NCI-H187 treated with DMSO at 0.1 percent for 48 hours (cell line): ENCODE measurements around the gene ERMP1.

Experiments used
- DNase-seq: peaks from one replicate; lab custom pipeline; 2025; lab: John Stamatoyannopoulos, UW

The ERMP1 gene

GRCh38 chr9:5852987-5853386, 20.1 kb upstream of the ERMP1 start:
- no peak for DNase-seq

GRCh38 chr9:5851445-5851844, 18.5 kb upstream of the ERMP1 start:
- no peak for DNase-seq

- no peak for DNase-seq
Observed at GRCh38 chr9:5850724-5851122, 17.8 kb upstream of the ERMP1 start.

GRCh38 chr9:5848372-5848882, 15.5 kb upstream of the ERMP1 start:
- no peak for DNase-seq

GRCh38 chr9:5846501-5846921, 13.6 kb upstream of the ERMP1 start:
- no peak for DNase-seq

GRCh38 chr9:5846096-5846495, 13.2 kb upstream of the ERMP1 start:
- DNase-seq, result no peak

GRCh38 chr9:5845157-5845531, 12.2 kb upstream of the ERMP1 start:
- DNase-seq, result no peak

- no peak for DNase-seq
Observed at GRCh38 chr9:5843794-5844471, 11.0 kb upstream of the ERMP1 start.

GRCh38 chr9:5842929-5843793, 10.2 kb upstream of the ERMP1 start:
- DNase-seq, result no peak

- no peak for DNase-seq
Observed at GRCh38 chr9:5841771-5842573, 9.1 kb upstream of the ERMP1 start.

- no peak for DNase-seq
Observed at GRCh38 chr9:5840788-5841187, 7.9 kb upstream of the ERMP1 start.

- DNase-seq, result no peak
Observed at GRCh38 chr9:5839572-5839902, 6.6 kb upstream of the ERMP1 start.

- no peak for DNase-seq
Observed at GRCh38 chr9:5838884-5839571, 6.1 kb upstream of the ERMP1 start.

GRCh38 chr9:5835808-5836207, 2.9 kb upstream of the ERMP1 start:
- DNase-seq, result no peak

- no peak for DNase-seq
Observed at GRCh38 chr9:5834214-5834613, 1.3 kb upstream of the ERMP1 start.

- DNase-seq, result no peak
Observed at GRCh38 chr9:5832071-5832537, 813 bp downstream of the ERMP1 start.

GRCh38 chr9:5825895-5826622, 6.9 kb downstream of the ERMP1 start:
- no peak for DNase-seq

GRCh38 chr9:5825223-5825622, 7.7 kb downstream of the ERMP1 start:
- no peak for DNase-seq

- no peak for DNase-seq
Observed at GRCh38 chr9:5820425-5820824, 12.5 kb downstream of the ERMP1 start.

GRCh38 chr9:5819174-5819573, 13.7 kb downstream of the ERMP1 start:
- DNase-seq, result no peak
